ENCODE results near the gene C3orf20.

The C3orf20 gene

DNA sequence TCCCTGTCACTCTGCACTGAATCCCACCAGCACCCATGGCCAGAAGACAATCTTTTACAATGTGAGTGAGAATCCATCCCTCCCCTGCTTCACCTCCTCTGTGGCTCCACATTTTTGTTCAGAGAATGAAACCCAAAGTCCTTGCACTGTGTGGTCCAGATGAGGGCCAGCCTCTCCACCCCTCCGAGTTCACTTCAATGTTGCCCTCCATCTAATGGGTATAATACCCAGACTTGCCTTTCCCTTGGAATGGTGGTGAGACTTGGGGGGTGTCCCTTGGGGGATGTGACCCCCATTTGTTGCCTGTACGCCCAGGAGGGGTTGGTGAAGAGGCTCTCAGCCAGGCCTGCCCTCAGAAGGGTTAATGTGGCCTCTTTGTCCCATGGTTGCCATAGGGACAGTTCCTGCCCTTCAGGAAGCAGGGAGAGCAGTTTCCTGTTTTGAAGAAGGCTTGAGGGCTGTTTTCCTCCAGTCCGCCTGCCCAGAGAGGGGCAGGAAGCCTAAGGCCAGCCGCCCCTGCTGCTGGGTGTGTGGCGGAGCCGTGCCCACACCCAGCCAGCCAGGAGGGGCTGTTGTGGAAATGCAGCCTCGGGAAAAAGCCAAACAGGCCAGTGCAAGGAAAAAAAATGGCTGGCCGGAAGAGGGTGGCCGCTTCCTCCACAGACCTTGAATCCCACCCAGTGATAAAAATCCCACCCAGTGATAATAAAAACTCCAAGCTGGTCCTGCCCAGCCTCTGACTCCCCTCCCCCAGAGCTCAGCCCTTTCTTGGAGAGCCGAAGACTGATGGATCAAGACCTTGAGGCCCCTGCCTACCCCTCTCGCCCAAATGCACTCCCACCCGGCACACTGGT lies 129.3 kb downstream of the C3orf20 start:
- TF ChIP-seq CTCF (IDR thresholded peaks at IDR 0.05; ENCODE audit: low read depth, low read length), result no peak
- DNase-seq (ENCODE audit: extremely low read depth, low read depth), result no peak

DNA sequence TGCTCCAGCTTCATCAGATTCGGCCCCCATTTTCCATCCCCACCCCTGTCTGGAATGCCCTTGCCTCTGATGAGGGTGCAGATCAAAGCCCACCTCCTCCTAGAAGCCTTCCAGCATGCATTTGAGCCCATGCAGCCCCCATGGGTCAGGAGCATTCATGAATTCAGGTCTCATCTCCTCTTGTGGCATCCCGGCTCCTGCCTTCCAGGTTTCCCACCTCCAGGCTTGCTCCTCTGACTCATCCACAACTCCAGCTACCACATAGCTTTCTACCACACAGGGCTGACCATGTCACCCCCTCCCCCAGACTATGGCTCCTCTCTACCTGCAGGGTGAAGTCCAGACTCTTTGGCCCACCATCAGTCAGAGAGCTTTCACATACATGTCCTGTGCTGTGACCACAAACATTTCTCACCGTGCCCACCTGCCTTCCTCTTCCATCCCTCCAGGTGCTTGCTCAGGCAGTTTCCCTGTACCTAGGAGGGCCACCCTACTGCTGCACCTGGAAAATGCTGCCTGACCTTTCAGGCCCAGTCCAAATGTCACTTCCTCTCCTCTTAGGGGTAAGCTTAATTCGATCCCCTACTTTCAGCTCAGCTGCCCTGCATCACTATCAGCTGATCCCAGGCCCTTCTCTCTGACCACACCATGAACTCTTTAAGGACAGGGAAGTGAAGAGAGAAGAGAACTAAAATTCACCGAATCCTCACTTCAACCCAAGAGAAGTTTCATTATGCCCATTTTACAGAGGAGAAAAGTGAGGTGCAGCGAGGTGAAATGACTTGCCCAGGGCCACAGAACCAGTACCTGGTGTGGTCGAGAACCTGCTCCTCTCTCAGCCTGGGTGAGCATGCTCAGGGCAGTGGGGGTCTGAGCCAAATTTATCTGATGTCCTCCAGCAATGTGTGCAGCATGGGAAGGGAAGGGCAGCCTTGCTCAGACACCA lies 130.2 kb downstream of the C3orf20 start:
- TF ChIP-seq CTCF (IDR thresholded peaks at IDR 0.05; ENCODE audit: low read depth, low read length), result no peak
- no peak for DNase-seq (ENCODE audit: extremely low read depth, low read depth)

- no peak for TF ChIP-seq CTCF (IDR thresholded peaks at IDR 0.05; ENCODE audit: low read depth, low read length)
- no peak for DNase-seq (ENCODE audit: extremely low read depth, low read depth)
These were observed 131.1 kb downstream of the C3orf20 start for GRCh38 chr3:14805961-14806537.

GRCh38 chr3:14806641-14807263 lies 131.8 kb downstream of the C3orf20 start:
- TF ChIP-seq CTCF (IDR thresholded peaks at IDR 0.05; ENCODE audit: low read depth, low read length), result no peak
- no peak for DNase-seq (ENCODE audit: extremely low read depth, low read depth)

- no peak for DNase-seq (ENCODE audit: extremely low read depth, low read depth)
These were observed 133.1 kb downstream of the C3orf20 start for GRCh38 chr3:14808025-14808424.

More at GRCh38 chr3:14808025-14808424, 133.1 kb downstream of the C3orf20 start:
- TF ChIP-seq CTCF (IDR thresholded peaks at IDR 0.05; ENCODE audit: low read depth, low read length), result no peak
